ENCODE results near the gene HLCS. TPM values are rescaled to one million over a fixed set of nuclear protein-coding genes. Genes with fewer than 3 reads are reported as not detected.
"Not testable (repeated sequence)": the region's sequence is repeated elsewhere in the genome, so short reads cannot be mapped to it uniquely, and the experiment has no call there.

Gene HLCS
- 10 to 100 TPM; 13.1 to 20.3 (median 15.9) TPM for polyA plus RNA-seq (ENCODE audit: insufficient read depth in 1 of 5, insufficient read length in 5 of 5, low replicate concordance in 1 of 5)
- long read RNA-seq, donor 1, result 0 reads
- long read RNA-seq, donor 2, result 0 reads
- long read RNA-seq, donor 3, result 0 reads
- long read RNA-seq, donor 4, result 0 reads
- long read RNA-seq, donor 5, result 0 reads
- long read RNA-seq, donor 6, partial matches to known transcripts, result 6 of 6 reads
- long read RNA-seq, donor 6, other reads (novel, unspliced or antisense), result 0 of 6 reads
- long read RNA-seq, donor 7, partial matches to known transcripts, result 5 of 5 reads
- long read RNA-seq, donor 7, other reads (novel, unspliced or antisense), result 0 of 5 reads
- long read RNA-seq, donor 8, result 0 reads

DNA sequence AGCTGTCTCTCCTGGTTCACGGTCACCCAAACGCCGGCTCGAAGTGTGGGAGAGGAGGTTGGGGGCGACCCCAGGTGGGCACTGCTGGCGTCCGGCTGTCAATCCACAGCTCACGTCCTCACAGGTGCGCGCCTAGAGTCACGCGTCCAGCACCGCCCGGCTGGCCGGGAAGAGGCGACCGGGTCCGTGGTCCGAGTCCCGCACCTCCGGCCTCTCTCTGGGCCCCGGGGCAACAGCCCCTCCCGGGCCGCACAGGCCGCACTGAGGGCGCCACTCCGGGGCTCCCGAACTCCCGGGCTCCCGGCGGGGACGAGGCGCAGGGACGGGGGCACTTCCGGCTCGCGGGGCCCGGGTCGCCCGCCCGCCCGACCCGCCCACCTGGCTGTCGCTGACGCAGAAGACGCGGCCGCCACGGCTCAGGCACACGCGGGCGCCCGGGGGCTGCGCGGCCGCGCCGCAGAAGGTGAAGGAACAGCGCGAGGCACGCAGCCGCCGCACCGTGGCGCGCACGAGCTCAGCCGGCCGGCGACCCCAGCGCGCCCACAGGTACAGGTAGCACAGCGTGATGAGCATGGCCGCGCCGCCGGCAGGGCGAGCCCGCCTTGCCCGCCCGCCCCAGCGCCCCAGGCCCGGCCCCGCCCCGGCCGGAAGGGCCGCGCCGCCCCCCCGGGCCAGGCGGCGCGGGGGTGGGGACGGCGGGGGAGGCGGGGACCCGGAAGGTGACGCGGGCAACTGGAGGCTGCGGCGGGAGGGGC, at the start of gene HLCS:
TSS of gene HLCS (minus strand) at position 604 of the 755 bp plus-strand sequence. CDS start at position 573, 31 bp downstream.
- DNase-seq, result no peak

DNA sequence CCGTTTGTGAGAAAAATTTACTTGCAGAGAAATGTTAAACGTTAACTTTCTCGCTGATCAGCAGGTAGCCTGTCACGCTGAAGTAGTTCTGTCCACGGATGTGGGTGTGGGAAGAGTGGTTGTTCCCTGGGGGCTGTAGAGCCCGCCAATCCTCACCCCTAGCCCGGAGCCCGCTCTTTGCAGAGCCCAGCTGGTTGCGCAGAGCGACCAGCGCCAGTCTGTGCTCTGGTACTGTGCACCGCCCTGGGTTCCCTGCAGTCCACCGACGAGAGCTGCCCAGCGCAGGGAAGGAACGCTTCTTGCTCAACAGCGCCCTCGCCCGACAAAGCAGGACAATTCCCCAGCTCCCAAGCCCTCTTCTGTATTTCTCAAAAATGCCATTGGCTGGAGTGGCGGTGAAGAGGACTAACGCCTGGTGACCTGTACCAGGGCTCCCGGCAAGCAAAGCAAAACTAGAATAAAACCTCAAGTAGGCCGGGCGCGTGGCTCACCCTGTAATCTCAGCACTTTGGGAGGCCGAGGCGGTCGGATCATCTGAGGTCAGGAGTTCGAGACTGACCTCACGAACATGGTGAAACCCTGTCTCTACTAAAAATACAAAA, 43.4 kb upstream of the HLCS start:
- DNase-seq, result peak; percentile 75 to 77

- DNase-seq, result peak; percentile 40 to 59
Observed at GRCh38 chr21:37008724-37009123, 42.3 kb upstream of the HLCS start.

DNA sequence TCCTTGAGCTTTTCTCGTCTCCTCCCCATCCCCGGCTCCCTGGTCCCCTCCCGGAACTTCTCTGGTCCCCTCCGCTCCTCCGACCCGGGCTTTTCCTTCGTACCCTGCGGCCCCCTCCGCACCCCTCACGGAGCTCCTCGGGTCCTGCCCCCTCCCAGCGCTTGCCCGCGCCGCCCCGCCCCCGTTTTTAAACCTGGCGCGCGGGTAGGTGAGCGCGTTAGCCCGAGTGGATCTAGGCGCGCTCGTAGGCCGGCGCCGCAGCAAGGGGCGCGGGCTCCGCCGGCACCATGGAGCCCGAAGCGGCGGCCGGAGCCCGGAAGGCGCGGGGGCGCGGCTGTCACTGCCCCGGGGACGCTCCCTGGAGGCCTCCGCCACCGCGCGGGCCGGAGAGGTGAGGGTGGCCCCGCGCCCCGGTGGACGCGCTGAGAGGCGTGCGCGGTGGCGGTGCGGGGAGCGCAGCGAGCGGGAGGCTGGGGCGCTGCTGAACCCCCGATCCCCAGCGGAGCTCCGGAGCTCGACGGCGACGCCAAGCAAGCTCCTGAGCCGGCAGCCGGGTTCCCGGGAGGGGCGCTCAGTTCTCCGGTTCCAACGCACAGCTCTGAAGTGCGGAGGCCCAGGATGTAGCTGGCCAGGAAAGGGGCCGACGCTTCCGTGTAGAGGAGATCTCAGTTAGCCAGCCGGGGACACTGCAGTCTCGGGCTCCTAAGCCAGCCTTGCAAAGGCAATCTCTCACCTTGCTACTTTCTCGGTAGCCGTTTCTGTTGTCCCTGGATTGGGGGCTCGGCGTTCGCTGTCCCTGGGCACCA, 40.2 kb upstream of the HLCS start, which contains the start of gene RIPPLY3:
TSS of gene RIPPLY3 (plus strand) at position 217 of the 806 bp plus-strand sequence. CDS start at position 288, 71 bp downstream.
- DNase-seq, result no peak

GRCh38 chr21:37005548-37006485, 39.3 kb upstream of the HLCS start:
- no peak for DNase-seq

DNA sequence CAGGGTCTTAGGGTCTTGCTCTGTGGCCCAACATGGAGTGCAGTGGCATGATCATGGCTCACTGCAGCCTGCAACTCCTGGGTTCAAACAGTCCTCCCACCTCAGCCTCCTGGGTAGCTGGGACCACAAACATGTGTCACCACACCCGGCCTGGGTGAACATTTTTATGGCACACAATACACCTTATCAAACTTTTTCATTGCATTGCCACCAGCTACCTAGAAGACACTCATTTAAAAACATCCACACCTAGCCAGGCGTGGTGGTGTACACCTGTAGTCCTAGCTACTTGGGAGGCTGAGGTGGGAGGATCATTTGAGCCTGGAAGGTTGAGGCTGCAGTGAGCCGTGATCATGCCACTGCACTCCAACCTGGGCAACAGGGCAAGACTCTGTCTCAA, 37.4 kb upstream of the HLCS start:
- not testable (repeated sequence) for DNase-seq

DNA sequence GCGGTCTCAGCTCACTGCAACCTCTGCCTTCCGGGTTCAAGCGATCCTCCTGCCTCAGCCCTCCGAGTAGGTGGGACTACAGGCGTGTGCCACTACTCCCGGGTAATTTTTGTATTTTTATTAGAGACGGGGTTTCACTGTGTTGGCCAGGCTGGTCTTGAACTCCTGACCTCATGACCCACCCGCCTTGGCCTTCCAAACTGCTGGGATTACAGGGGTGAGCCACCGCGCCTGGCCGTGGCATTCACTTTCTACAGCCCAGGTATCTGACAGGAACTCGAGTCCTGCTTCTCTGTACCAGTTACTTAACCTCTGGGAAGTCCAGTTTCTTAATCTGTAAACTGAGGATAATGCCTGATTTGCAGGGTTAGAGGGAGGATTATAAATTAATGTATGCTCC, 36.4 kb upstream of the HLCS start:
- DNase-seq, result not testable (repeated sequence)

DNA sequence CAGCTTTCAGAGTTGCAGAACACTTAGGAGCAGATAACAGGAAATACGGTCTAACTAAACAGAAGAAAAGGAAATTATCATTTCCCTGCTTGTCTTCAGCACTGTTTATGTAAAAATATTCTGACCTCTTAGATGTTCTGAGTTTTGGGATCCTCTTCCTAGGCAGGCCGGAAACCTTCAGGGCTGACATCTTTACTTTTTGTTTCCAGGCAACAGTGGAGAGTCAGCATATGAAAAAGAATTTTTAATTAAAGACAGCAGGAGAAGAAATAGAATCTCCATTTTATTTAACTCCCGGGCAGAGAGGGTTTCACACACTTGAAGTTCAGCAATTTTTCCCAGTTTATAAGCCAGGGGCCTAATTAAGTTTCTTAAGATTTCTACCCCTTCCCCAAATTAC, 35.0 kb upstream of the HLCS start:
- no peak for DNase-seq

DNA sequence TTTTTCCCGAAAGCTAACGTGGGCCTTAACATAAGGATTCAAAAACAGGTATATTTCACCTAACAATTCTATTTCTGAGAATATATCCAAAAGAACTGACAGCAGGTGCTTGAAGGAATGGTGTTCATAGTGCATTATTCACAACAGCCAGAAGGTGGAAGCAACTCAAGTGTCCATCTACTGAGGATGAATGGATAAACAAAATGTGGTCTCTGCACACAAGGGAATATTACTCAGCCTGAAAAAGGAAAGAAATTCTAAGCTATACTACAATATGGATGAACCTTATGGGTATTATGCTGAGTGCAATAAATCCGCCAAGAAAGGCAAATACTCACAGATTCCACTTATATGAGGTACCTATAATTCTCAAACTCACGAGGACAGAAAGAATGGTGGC, 33.9 kb upstream of the HLCS start:
- DNase-seq, result no peak

- no peak for DNase-seq
Observed at GRCh38 chr21:36999131-36999898, 32.8 kb upstream of the HLCS start.

GRCh38 chr21:36995285-36995684, 28.8 kb upstream of the HLCS start:
- DNase-seq, result not testable (repeated sequence)

- no peak for DNase-seq
Observed at GRCh38 chr21:36994501-36995158, 28.2 kb upstream of the HLCS start.

GRCh38 chr21:36992671-36993070, 26.2 kb upstream of the HLCS start:
- DNase-seq, result no peak

- no peak for DNase-seq
Observed at GRCh38 chr21:36990508-36991205, 24.2 kb upstream of the HLCS start.

- DNase-seq, result peak; percentile 94 to 95
Observed at GRCh38 chr21:36989699-36990507, 23.4 kb upstream of the HLCS start.

- not testable (repeated sequence) for DNase-seq
Observed at GRCh38 chr21:36989199-36989698, 22.8 kb upstream of the HLCS start.

DNA sequence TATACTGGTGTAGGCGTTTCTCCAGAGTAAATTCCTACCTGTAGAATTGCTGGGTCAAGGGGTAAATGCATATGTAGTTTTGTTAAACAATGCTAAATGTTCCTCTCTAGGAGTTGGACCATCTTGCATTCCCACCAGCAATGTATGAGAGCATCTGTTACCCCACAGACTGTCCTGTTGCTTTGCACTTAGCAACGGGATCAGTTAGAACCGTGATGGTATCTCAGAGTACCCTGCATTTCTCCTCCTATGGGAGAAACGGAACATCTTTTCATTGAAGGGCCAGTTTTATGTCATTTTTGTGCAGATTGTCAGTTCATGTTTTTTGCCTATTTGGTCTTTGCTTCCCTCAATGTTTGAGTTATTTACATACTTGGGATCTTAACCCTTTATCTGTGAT, 22.1 kb upstream of the HLCS start:
- DNase-seq, result no peak
